SKM-1 treated with dmso at 0.1 percent for 144 hours (cell line): ENCODE measurements around the gene LRMDA.

Experiments
- DNase-seq: peaks from one replicate; lab custom pipeline; 2025; ENCODE audit not compliant: unreplicated experiment; lab: John Stamatoyannopoulos, UW

LRMDA gene

DNA sequence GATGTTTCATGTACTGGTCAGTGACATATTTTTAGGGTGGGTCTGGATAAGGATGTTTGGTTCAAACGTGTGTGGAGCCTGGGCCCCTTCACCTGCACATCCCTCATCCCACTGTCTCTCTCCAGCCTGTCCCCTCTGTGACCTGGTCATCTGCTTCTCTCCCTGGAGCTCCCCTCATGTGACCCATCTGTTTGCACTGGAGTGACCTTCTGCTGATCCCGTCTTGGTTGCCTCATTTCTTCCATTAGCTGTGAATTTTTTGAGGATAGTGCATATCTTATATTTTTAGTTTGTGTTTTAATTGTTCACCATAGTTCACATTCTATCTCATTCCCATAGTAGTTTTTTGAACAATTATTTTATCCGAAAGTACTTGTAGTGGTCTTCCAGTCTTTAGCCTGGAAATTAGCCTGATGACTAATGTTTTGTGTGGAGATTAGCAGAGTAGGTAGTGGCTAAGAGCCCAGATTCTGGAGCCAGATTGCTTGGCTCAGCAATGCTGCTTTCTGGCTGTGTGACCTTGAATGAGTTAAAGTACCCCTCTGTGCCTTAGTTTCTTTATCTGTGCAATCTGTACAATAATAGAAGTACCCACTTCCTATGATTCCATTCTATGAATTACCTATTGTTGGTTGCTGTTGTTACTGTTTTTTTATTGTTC lies 224.5 kb downstream of the LRMDA start:
- DNase-seq = no peak

DNA sequence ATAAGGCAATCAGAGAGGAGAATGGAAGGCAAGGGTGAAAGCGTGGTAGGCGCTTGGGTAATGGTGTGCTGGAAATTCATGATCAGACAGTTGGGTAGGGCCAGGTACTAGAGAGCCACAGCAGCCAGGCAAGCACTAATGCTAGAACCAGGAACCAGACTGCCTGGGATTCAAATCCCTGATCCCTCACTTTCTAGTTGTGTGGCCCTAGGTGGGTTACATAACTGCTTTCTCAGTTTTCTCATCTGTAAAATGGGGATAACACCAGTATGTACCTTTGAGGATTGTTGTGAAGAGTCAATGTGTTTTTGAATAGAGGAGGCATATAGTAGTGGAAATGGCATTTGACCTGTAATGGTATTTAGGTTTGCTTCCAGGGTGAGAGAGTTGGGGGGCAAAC lies 225.9 kb downstream of the LRMDA start:
- DNase-seq = no peak

DNA sequence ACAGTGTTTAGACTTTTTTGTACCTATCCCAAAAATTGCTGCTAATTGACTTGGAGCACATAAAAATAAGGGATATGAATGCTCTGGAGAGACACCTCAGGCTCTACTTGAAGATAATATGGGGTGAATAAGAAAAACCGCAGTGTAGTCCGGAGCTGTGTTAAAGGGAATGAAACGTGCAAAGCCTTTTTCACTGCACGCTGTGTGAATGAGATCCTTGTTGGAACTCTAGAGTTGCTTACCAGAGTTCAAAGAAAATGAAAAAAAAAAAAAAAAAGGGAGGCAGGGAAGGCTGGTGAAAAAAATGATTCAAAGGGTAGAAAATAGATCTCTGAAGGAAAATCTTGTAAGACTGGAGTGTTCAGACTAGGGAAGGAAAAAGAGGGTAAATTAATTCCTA lies 226.6 kb downstream of the LRMDA start:
- no peak for DNase-seq

DNA sequence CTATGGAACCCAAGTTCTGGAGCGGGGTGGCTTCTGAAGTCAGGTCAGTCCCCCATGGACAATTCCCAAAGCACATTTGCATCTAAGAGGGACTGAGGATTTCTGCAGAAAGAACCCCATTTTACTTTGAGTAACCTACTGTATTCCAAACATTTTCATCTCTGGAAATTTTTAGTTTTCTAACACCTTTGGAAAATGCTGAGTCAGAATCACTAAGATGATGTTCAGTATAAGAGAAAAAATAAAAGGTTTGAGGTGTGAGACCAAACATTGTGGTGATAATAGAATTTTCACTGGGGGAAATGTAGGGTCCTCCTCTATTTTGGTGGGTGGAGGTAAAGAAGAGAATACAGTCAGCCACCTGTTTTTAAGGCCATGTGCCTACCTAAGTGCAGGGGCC lies 227.1 kb downstream of the LRMDA start:
- DNase-seq = no peak

DNA sequence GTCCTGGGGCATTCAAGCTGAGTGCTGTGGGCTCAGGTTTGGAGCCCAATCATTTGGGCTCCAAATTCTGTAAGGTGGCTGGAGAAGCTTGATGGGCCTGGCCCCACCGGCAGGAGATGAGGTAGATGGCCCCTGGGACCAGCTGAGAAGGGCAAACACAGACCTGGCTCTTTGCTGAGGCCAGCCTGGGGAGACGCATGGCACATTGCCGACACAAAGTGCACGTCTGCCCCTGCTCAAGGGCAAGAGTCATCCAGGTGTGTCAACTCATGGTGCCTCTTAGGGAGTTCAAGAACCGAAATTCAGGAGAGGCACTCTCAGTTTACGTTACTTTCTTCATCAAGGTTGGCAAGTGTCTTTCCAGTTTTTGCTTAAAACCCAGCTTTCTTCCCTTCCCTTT lies 227.5 kb downstream of the LRMDA start:
- DNase-seq = no peak

DNA sequence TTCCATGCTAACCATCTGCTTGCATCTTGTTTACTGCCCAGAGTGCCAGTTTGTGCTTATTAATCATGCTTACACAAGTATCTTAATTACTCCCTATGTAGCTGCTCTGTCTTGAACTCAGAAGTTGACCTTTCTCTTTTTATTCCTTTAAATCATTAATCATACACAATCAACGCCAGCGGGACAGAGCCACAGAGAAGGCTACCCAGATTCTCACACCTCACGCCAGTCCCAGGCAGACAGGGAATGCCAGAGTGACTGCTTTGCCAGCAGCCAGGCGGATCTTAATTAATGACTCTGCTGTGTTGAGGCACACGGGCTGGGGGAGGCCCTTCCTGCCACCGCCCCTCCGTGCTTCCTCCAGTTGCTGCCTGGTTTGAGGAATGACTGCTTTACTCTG lies 229.4 kb downstream of the LRMDA start:
- no peak for DNase-seq

DNA sequence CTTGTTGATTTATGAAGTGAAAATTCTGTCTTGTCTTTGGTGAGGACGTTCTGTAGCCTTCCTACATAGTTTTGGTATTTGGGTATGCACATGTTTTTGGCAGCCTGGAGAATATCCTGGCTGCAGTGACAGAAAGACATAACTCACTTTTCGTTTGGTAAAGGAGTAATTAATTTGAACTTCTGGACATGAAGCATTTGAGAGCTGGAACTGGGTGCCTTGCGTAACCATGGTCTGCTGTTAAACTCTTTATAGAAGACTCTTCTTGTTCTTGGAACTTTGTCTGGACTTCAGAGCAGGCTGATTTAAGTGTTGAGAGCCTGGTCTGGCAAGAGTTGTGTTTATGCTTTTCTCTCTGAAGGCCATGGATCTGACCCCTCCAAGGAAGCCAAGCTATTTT lies 231.3 kb downstream of the LRMDA start:
- DNase-seq = no peak

DNA sequence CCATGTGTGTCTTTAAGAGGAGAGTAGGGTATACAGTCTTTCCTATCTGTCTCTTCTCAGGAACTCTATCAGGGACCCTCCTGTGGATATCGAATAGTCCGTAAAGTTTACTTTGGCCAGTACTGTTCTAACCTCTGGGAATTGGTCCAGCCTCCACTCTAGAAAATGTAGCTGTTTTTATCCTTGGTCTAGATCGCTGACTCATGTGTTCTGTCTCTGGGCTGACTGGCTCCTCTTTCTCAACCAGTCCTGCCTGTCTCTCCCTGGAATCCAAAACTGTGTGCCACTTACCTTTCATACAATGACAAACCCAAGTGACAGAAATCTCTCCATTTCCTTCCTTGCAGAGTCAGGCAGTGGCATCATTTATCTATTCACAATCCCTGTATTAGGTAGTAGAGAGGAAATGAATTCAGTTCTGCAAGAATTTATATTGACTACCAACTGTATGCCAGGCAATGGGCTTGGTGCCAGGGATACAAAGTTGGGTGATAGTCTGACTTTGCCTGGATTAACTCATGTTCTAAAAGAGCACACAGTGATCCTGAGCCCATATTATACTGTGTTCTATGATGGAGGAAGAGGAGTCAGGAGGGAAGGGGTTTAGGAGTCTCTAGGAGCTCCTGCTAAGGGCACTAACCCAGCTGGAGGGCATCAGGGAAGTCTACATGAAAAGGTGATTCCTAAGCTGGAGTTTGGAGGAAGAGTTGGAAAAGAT lies 232.7 kb downstream of the LRMDA start:
- DNase-seq = no peak

DNA sequence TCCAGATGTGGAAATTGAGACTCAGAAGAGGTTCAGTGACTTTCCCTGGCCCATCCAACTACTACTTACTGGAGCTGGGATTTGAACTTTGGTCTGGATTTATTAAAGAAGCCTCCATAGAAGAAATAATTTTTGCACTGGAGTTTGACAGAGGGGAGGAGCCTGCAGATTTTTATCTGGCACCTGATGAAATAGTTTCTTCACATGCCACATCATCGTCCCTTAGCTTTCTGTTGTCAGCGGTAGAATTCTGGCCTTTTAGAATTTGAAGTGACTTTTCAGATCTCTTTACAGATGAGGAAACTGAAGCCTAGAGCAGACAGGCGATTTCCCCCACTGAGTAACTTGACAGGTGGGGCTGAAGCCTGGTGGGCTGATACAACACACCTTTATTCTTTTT lies 233.5 kb downstream of the LRMDA start:
- DNase-seq = no peak

DNA sequence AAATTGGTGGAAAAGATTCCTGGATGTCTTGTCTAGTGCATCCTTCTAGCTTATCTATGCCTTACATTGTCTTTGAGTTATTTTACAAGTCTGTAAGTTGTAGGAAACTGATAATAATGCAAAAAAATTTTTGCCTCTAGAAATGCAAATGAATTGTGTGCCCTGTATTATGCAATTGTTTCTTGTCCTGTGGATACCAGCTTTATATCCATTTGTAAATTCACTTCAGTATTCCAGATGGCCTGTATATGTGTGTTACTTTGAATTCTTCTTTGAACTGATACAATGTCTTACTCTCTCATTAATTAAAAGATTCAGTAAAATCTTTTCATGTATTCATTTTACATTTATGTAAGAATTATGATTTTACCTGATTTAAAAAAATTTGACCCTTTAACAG lies 234.3 kb downstream of the LRMDA start:
- no peak for DNase-seq

DNA sequence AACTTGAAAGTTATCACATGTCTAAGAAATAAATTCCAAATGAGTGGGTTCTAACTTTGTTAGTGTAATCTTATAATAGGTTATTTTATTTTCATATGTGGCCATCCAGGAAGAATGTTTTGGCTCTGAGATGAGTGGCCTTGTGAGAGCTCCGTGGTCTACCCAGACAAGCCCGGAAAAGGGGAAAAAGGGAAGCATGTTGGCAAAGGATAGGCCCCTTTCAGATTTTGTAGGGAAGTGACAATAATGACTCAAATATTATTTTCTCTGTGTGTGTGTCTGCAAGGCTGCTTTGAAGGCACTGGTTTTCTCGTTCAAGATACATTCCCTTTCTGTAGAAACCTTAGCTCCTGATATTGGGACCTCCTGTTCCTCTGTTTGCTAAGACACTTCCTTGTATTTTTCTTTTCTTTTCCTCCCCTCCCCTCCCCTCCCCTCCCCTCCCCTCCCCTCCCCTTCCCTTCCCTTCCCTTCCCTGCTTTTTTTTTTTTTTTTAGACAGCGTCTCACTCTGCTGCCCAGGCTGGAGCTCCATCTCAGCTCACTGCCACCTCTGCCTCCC lies 240.8 kb downstream of the LRMDA start:
- DNase-seq = no peak

DNA sequence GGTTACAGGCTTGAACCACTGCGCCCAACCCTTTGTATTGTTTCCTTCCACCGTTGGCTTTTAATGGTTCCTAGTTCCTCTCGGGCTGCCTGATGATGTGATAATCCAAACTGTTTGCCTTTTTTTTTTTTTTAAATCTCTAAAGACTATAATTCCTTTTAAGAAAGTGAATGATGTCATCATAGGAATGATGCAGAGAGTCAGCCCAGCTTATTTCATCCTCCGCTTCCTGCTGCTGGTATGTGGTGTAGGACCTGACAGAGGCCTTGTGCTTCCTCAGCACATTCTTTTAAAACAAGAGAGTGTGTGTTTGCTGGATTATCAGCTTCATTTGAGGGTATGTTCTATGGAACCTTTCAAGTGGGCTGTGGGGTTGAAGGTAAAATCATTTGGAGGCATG lies 241.4 kb downstream of the LRMDA start:
- no peak for DNase-seq

DNA sequence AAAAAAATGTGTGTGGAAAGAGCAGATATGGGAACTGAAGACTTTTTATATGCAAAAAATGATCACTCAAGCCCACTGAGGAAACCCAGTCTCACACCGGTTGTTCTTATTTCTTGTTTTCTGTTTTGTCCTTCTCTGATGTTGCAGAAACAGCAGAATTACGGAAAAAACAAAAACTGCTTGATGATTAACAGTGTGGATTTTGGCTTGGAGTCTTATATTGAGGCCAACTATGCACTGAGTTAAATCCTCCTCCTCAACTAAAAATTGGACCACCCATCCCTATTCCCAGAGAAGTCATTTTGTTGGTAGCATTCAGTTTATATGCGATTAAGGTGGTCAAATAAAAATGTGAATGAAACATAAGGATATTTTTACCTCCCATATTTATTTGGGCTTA lies 246.1 kb downstream of the LRMDA start:
- no peak for DNase-seq

DNA sequence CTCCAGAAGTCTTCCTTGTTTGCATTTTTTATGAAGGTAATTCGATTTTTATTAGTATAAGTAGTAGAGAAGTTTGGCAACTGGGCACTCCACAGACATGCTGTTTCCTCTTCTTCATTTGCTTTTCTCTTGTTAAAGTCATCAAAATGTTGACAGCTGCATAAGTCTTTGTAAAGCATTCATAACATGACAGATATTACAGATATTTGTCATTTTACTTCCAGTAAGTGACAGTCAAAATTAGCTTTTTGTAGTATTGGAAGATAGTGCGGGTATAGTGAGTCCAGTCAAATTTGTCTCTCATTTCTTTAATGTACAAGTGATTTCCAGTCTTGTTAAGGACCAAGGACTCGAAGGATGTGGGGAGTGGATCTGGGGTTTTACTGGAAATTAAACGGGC lies 247.1 kb downstream of the LRMDA start:
- no peak for DNase-seq

DNA sequence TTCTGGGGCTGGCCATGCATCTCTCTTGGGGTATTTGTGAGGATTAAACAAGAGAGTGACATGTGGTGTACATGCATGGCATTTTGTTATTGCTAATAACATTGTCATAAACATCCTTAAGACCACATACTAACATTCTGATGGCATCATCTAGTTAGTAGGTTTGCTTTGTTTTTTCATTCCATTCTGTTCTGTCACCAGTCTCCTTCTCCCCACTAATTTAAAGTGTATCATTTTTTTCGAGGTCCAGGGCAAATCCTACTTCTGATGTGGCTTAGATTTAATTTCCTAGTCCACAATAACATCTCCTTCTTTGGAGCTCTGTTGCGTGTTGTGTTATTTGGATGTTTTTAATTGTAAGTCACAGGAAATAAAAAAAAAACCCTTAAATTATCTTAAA lies 248.1 kb downstream of the LRMDA start:
- DNase-seq = no peak

DNA sequence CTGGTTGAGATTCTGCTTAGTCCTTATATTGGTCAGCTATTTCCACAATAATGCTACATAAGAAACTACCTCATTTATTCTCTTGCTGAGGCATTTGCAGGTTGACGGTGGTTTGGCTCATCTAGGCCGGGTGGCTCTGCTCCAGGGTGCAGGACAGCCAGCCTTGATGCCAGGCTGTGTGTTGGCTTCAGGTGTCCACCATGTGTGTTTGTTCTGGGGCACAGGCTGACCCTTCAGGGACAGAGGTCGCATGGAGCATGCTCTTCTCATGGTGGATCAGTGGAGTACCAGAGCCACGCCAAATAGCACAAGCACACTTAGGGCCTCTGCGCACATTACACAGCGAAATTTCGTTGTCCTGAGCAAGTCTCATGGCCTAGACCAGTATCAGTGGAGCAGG lies 249.9 kb downstream of the LRMDA start:
- no peak for DNase-seq

DNA sequence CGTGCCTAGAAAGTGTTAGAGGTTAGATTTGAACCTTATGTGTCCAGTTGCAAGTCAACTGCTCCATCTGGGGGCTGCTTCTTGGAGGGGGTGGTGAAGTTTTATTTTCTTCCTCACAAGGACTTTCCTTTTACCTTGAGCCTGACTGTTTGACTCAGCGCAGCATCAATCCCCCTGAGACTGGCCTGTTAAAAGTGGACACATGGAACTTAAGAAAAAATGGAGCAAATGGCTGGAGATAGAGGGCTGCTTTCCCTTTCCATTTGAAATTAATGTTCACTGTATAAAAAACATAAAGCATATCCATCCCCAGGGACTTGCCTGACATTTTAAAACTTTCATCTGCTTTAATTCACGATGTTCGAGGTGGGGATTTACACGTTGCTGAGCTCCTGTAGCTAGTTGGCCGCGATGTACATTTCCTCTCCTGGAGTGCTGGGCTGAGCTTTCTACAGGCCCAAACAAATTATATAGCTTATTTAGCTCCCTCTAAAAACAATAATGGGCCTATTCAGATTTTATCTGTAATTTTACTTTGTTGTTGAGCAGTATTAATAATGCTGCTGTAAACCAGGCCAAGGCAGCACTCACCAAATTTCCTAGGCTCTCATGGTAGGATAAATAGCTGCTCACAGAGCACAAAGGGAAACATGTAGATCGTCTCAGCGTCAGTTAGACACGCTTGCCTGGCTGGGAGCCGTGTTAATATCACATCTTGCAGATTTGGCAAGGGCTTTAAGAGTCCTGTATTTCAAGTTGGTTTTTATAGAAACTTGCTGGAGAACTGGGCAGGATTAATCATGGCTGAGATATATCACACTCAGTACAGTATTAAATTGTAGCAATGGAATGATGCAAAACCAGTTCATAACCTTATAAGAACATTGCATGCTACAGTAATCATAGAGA lies 251.5 kb downstream of the LRMDA start:
- no peak for DNase-seq

DNA sequence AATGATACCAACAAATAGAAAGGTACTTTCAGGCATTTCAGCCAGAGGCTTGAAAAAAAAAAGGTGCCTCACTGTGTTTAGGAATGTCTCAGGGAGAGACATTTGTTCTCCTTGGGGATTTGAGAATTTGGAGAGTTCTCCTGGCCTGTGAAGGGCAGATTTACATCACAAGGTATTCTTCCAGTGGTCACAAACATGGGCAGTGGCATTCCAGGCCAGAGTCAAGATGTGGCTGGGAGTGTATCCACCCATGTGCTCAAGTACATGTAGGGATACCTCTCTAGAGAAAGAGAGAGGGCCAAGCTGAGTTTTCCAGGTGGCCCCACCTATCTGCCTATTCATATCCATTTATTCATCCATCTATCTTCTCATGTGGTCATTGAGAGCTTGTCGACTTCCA lies 253.8 kb downstream of the LRMDA start:
- DNase-seq = no peak

DNA sequence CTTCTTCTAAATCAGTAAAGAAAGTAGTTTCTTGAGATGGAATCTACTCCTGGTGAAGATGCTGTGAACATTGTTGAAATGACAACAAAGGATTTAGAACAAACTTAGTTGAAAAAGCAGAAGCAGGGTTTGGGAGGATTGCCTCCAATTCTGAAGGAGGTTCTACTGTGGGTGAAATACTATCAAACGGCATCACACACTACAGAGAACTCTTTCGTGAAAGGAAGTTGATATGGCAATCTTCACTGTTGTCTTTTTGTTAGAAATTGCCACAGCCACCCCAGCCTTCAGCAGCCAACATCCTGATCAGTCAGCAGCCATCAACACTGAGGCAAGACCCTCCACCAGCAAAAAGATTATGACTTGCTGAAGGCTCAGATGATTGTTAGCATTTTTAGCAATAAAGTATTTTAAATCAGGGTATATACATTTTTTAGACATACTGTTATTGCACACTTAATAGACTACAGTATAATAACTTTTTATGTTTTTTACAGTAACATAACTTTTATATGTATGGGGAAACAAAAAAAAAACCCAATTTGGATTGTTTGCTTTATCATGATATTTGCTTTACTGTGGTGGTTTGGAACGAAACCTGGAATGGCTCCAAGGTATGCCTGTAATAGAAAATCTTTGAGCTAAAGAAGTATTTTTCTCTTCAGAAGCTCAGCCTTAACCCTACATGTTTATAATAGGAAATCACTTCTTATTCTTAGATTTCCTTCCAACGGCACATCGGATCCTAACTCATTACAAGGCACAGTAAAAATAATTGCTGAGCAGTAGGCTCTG lies 257.3 kb downstream of the LRMDA start:
- no peak for DNase-seq

DNA sequence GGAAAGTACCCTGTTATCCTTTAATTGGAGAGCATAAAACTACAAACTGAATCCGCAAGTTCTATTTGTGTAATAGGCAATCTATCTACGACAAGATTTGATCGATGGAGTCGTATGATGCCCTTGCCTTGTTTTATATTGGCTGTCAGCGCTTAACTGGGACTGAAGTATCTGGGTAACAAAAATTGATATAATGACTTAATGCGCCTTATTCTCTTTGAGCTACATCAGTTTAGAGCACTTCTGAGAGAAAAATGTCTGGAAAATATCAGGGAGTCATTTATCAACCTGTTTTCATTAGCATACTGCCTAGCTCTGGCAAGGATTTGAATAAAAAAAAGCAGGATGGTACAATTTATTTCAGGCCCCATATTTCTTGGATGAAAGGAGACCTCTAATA lies 262.1 kb downstream of the LRMDA start:
- no peak for DNase-seq

DNA sequence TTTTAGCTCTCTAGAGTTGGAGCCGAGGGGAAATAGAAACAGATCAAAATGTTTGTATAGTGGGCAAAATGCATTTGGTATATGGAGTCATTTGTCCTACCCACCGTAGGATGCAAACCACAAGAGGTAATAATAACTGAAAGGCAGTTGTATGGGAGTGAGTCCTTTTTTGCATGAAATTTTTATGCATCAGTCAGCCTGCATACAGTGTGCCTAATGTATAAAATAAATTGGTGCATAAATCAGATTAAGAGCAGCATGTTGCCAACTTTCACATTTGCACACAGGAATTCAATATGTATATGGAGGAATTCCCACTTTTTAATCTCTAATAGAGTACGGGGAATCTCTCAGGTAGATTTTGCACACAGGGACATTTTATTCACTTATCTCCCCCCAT lies 262.8 kb downstream of the LRMDA start:
- DNase-seq = no peak
